Mucosa of descending colon (tissue), 3 donors: ENCODE results near the gene C1QTNF3. TPM values are rescaled to one million over a fixed set of nuclear protein-coding genes. Genes with fewer than 3 reads are reported as not detected.

Experiments used
- ATAC-seq: fragments of 200-7000 bp; cut with Tn5 transposase; one replicate; pipeline ENCODE4 v1.9.1; 2020; ENCODE audit warnings: mild to moderate bottlenecking, moderate library complexity
- DNase-seq, 3 donors: peaks; one replicate each; pipeline ENCODE4 v3.0.0-alpha.2; 2020
- H3K36me3 ChIP-seq: fragments of 200-600 bp; one replicate; pipeline ENCODE4 v1.8.0; 2021; ENCODE audit warnings: low read depth, mild to moderate bottlenecking
- H3K4me1 ChIP-seq: fragments of 200-600 bp; one replicate; pipeline ENCODE4 v1.8.0; 2021; ENCODE audit warnings: low read depth, mild to moderate bottlenecking
- H3K4me3 ChIP-seq: fragments of 200-600 bp; one replicate; pipeline ENCODE4 v1.8.0; 2021; ENCODE audit warnings: mild to moderate bottlenecking
- H3K9me3 ChIP-seq: fragments of 200-600 bp; one replicate; pipeline ENCODE4 v1.8.0; 2021; ENCODE audit warnings: mild to moderate bottlenecking
- intact Hi-C, 2 donors: fragments of 100-400 bp; cut with DNase I in 1 of 2; cut with micrococcal nuclease in 1 of 2; formaldehyde crosslinking; loops; one replicate each; pipeline versions ENCODE4 v1.11.0 to v1.11.1; 2022; cut with DNase I, micrococcal nuclease
- total RNA-seq, 3 donors: library from RNA; stranded (reverse); fragmentation: NEBNext Ultra II Directional in 2 of 3; extraction: Animal tissue kit (Norgen Biotek cat#: 25700) in 2 of 3; gene quantifications; one replicate each; pipeline versions ENCODE4 v1.2.1 to v1.2.4, GENCODE V29; 2021 to 2023
- TF ChIP-seq, protein P1 (sequence below): fragments of 200-600 bp; IDR thresholded peaks from one replicate; pipeline ENCODE4 v1.8.0; 2022; ENCODE audit warnings: antibody characterized with exemption, mild to moderate bottlenecking
- donor health status: DM: no; HTN: no; CAD: no; lungs with moderate emphysema.
- donor health status: DM: no; HTN: no; CAD: no.
- donor health status: DM: no; HTN: yes; CAD: no.

Gene C1QTNF3
- total RNA-seq, 3 donors from 2014 or later = 5.3 to 10.0 (median 6.1) TPM

DNA sequence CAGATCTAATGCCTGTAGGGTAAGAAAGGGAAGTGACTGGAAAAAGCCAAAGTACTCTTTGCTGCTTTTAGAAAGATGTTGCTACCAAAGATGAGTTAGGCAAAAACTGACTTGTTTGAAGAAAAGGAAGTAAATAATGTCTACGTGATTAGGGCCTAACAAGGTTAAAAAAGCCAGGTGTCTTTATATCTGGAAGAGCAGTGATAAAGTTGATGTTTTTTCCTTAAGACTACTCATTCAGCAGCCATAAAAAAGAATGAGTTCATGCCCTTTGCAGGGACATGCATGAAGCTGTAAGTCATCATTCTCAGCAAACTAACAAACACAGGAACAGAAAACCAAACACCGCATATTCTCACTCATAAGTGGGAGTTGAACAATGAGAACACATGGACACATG is 21.7 kb downstream of the C1QTNF3 start:
- Histone ChIP-seq H3K4me1 (no peaks in the 10 kb centered on the region), H3K9me3 (no peaks in the 10 kb centered on the region), H3K36me3 (no peaks in the 10 kb centered on the region), H3K4me3 (no peak overlapping the region)
- intact Hi-C loops = no loop called here
- TF ChIP-seq, protein P1, sequence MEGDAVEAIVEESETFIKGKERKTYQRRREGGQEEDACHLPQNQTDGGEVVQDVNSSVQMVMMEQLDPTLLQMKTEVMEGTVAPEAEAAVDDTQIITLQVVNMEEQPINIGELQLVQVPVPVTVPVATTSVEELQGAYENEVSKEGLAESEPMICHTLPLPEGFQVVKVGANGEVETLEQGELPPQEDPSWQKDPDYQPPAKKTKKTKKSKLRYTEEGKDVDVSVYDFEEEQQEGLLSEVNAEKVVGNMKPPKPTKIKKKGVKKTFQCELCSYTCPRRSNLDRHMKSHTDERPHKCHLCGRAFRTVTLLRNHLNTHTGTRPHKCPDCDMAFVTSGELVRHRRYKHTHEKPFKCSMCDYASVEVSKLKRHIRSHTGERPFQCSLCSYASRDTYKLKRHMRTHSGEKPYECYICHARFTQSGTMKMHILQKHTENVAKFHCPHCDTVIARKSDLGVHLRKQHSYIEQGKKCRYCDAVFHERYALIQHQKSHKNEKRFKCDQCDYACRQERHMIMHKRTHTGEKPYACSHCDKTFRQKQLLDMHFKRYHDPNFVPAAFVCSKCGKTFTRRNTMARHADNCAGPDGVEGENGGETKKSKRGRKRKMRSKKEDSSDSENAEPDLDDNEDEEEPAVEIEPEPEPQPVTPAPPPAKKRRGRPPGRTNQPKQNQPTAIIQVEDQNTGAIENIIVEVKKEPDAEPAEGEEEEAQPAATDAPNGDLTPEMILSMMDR = no peak
- DNase-seq = no peak
- ATAC-seq = peak; percentile 64

- H3K4me3 ChIP-seq = no peak overlapping the region
- H3K36me3 ChIP-seq = no peaks in the 10 kb centered on the region
- TF ChIP-seq, protein P1 = no peak
- ATAC-seq (peak; percentile 91), DNase-seq (no peak)
- intact Hi-C loops = no loop called here
- H3K9me3 ChIP-seq = no peaks in the 10 kb centered on the region
- no peaks in the 10 kb centered on the region for H3K4me1 ChIP-seq
Measured at GRCh38 chr5:34020726-34021125, 22.3 kb downstream of the C1QTNF3 start.

DNA sequence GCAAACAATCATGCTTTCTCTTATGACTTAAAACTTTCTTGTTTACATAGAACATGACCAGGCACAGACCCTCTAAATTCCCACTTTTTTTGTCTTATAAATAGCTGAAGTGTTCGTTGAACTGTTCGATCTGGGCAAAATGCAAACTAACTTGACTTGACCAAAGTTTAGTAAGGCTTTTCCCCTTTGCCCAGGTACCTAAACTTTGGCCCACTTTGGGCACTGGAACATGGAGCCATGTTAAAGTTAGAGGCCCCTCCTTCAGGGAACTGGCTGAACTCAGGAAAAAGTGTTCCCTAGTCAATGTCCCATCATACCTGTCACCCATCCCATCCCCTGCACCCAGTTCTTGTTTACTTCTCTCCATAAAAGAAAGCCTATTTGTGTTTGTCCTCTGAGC is 25.8 kb downstream of the C1QTNF3 start:
- DNase-seq (no peak), ATAC-seq (no peak)
- H3K9me3 ChIP-seq = no peaks in the 10 kb centered on the region
- no peaks in the 10 kb centered on the region for H3K4me1 ChIP-seq
- TF ChIP-seq, protein P1 = no peak
- H3K4me3 ChIP-seq = no peak overlapping the region
- intact Hi-C loops = no loop called here
- no peaks in the 10 kb centered on the region for H3K36me3 ChIP-seq

- TF ChIP-seq, protein P1 = no peak
- Histone ChIP-seq H3K36me3 (no peaks in the 10 kb centered on the region), H3K4me3 (no peak overlapping the region), H3K4me1 (no peaks in the 10 kb centered on the region), H3K9me3 (no peaks in the 10 kb centered on the region)
- intact Hi-C loops = no loop called here
- DNase-seq (no peak), ATAC-seq (no peak)
Measured at GRCh38 chr5:34016750-34017149, 26.3 kb downstream of the C1QTNF3 start.

- H3K4me3 ChIP-seq = no peak overlapping the region
- no peak for DNase-seq
- H3K9me3 ChIP-seq = no peaks in the 10 kb centered on the region
- intact Hi-C loops = no loop called here
- no peak for ATAC-seq
- no peaks in the 10 kb centered on the region for H3K36me3 ChIP-seq
- no peaks in the 10 kb centered on the region for H3K4me1 ChIP-seq
- TF ChIP-seq, protein P1 = no peak
Measured at GRCh38 chr5:34016222-34016621, 26.8 kb downstream of the C1QTNF3 start.
